BLaER1 (cell line): ENCODE results near the gene S100A16.

Experiments used
- H3K27ac ChIP-seq: shearing (Covaris generic); formaldehyde crosslinking; 2 replicates; pipeline ENCODE4 v1.8.1; 2022
- H3K27me3 ChIP-seq: shearing (Covaris generic); formaldehyde crosslinking; 2 replicates; pipeline ENCODE4 v1.8.1; 2022
- H3K36me3 ChIP-seq: shearing (Covaris generic); formaldehyde crosslinking; 2 replicates; pipeline ENCODE4 v1.8.1; 2022
- H3K4me1 ChIP-seq: shearing (Covaris generic); formaldehyde crosslinking; 2 replicates; pipeline ENCODE4 v1.8.1; 2022
- H3K4me2 ChIP-seq: shearing (Covaris generic); formaldehyde crosslinking; 2 replicates; pipeline ENCODE4 v1.8.1; 2022
- H3K4me3 ChIP-seq: shearing (Covaris generic); formaldehyde crosslinking; 2 replicates; pipeline ENCODE4 v1.8.1; 2022
- H3K9ac ChIP-seq: shearing (Covaris generic); formaldehyde crosslinking; 2 replicates; pipeline ENCODE4 v1.8.1; 2022
- H3K9me3 ChIP-seq: shearing (Covaris generic); formaldehyde crosslinking; 2 replicates; pipeline ENCODE4 v1.8.1; 2022
- H4K20me1 ChIP-seq: shearing (Covaris generic); formaldehyde crosslinking; 2 replicates; pipeline ENCODE4 v1.8.1; 2022
- Cebpa-rat ChIP-seq: shearing (Covaris generic); IDR thresholded peaks from 2 replicates; pipeline ENCODE4 v1.8.1; 2022

S100A16 gene

DNA sequence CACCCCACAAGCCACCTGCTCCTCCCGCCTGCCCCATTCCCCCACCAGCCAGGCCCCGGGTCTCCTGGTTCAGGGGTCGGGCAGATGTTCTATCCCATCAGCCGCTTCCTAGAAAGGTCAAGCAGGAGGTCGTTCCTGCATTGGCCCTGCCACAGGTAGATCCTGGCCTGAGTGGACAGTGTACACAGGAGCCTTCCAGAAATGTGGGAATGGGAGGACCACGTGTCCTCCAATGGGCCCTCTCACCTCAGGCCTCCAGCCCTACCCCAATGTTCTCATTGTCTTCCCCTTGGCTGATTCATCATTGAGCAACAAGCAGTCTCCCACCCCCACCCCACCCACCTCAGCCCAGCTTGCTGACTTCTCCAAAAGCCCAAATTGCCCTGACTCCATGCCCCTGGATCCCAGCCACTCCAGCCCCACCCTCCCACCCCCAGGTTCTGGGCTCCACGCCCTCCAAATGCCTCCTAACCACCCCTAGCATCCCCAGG, 2.1 kb downstream of the S100A16 start:
- no peak overlapping the region for H3K27ac ChIP-seq
- no peaks in the 10 kb centered on the region for H3K36me3 ChIP-seq
- no peaks in the 10 kb centered on the region for H3K27me3 ChIP-seq
- H3K4me2 ChIP-seq: no peak overlapping the region
- H3K4me3 ChIP-seq: no peak overlapping the region
- no peaks in the 10 kb centered on the region for H4K20me1 ChIP-seq
- TF ChIP-seq Cebpa-rat: no peak
- H3K9me3 ChIP-seq: no peaks in the 10 kb centered on the region
- peaks cover 49% of the 10 kb centered on the region for H3K4me1 ChIP-seq
- no peak overlapping the region for H3K9ac ChIP-seq

DNA sequence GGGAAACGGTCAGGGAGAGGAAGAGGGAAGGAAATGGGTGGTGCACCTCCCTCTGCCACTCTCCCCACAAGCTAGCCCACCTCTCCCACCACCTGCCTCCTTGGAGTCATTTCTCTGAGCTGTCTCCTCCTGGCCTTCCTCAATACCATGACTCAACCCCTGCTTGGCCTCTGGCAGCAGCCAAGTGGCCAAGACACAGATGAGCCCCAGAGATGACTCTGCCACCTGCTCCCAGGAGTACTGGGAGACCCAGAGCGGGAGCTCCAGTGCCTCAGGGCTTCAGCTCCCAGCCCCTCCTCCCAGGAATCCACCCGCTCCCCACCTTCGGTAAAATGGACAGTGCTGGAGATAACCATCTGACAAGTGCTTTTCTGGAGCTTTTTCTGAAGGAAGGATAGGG, 2.6 kb downstream of the S100A16 start:
- H4K20me1 ChIP-seq: no peaks in the 10 kb centered on the region
- no peak for TF ChIP-seq Cebpa-rat
- H3K27ac ChIP-seq: no peak overlapping the region
- no peaks in the 10 kb centered on the region for H3K9me3 ChIP-seq
- peaks cover 49% of the 10 kb centered on the region for H3K4me1 ChIP-seq
- H3K9ac ChIP-seq: no peak overlapping the region
- peak overlapping the region; percentile 57 for H3K4me2 ChIP-seq
- H3K36me3 ChIP-seq: no peaks in the 10 kb centered on the region
- H3K4me3 ChIP-seq: no peak overlapping the region
- H3K27me3 ChIP-seq: no peaks in the 10 kb centered on the region

DNA sequence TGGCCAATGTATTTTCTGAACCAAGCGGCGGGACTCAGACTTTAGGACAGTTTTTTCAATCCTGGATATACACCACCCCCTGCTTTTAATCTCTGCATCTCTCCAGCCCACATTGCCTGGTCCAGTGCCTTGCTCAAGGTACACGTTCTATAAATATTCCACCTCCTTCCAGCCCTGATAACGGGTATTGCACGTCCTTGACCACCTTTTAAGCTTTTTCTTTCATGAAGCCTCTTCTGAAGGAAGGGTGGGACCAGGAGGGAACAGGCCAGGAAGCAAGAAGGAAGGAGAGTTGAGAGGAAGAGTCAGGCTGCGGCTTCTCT, 3.4 kb downstream of the S100A16 start:
- H3K4me1 ChIP-seq: peaks cover 43% of the 10 kb centered on the region
- H3K27ac ChIP-seq: 0 out of 2 replicates have a peak overlapping the region, but pooled peaks have one; percentile 35
- H3K27me3 ChIP-seq: no peaks in the 10 kb centered on the region
- H3K9ac ChIP-seq: peak overlapping the region; percentile 18; the same call in 1 of the 2 replicates
- no peak overlapping the region for H3K4me3 ChIP-seq
- H4K20me1 ChIP-seq: no peaks in the 10 kb centered on the region
- H3K4me2 ChIP-seq: peak overlapping the region; percentile 57
- no peaks in the 10 kb centered on the region for H3K9me3 ChIP-seq
- no peak for TF ChIP-seq Cebpa-rat
- H3K36me3 ChIP-seq: no peaks in the 10 kb centered on the region

DNA sequence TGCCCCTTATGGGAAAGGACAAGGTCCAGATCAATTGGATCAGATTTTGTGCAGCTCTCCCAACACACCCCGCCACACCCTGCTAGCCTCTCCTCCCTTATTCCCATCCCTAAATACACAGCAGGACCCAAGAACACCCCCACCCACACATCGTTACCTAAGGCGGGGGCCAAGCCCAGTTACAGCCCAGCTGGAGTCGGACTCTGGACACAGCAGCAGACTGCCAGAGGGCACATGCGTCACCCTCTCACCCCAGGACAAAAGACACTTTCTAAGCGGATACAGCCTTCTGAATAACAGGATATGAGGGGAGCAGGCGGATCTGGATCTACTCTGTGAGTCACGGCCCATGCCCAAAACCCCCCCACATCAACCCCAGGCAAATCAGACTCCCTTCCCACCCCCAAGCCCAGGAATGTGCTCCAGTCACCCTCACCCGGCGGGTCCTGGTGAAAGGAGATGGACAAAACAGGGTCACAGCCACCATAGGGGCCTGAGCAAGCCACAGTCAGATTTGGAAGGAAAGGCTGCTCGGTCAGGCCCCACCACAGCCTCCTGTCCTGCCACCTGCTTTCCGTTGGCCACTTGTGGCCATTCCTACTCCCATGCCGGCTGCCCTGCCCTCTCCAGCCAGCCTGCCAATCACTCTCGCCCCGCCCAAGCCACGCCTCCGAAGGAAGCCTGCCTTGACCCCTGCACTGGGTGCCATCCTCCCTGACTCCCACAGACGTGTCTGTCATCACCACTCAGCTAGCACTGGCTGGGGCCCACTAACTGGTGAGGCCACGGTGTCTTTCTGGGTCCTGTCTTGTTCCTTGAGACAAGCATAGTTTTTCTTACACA, 4.0 kb downstream of the S100A16 start:
- no peaks in the 10 kb centered on the region for H3K9me3 ChIP-seq
- peak overlapping the region; percentile 18; the same call in 1 of the 2 replicates for H3K9ac ChIP-seq
- peak overlapping the region; percentile 57 for H3K4me2 ChIP-seq
- no peak overlapping the region for H3K4me3 ChIP-seq
- no peak for TF ChIP-seq Cebpa-rat
- peaks cover 37% of the 10 kb centered on the region for H3K4me1 ChIP-seq
- H3K36me3 ChIP-seq: no peaks in the 10 kb centered on the region
- H3K27me3 ChIP-seq: no peaks in the 10 kb centered on the region
- no peaks in the 10 kb centered on the region for H4K20me1 ChIP-seq
- H3K27ac ChIP-seq: peak overlapping the region; percentile 59

DNA sequence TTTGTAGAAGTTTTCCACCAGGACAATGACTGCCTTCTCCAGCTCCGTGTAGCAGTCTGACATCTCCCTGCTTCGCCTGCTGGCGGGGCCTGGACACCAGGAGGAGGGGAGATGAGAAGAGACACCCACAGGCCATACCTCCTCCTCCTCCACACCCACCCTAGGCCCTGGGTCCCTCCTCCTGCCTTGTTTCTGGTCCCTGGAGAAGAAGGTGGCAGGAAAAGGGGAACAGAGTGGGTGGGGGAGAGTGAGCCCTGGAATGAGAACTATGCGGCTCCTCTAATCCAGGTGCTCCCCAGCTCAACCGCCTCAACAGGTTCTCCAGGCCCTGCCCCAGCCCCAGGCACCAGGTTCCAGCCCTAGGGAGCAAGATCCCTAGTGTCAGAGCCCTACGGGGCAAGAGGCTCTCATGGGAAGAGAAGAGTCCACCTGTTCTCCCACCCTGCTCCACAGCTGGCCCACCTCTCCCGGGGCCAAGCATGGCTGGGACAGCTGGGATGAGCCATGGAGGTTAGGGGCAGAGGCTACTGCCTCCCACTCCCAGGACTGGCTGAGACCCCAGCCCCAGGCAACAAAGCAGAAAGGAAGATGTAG, 4.8 kb downstream of the S100A16 start:
- Histone ChIP-seq H3K36me3 (no peaks in the 10 kb centered on the region), H3K9me3 (no peaks in the 10 kb centered on the region), H3K27me3 (no peaks in the 10 kb centered on the region), H3K9ac (no peak overlapping the region), H3K4me1 (peaks cover 43% of the 10 kb centered on the region), H3K27ac (peak overlapping the region; percentile 59), H3K4me2 (peak overlapping the region; percentile 57), H3K4me3 (no peak overlapping the region), H4K20me1 (no peaks in the 10 kb centered on the region)
- TF ChIP-seq Cebpa-rat: no peak

DNA sequence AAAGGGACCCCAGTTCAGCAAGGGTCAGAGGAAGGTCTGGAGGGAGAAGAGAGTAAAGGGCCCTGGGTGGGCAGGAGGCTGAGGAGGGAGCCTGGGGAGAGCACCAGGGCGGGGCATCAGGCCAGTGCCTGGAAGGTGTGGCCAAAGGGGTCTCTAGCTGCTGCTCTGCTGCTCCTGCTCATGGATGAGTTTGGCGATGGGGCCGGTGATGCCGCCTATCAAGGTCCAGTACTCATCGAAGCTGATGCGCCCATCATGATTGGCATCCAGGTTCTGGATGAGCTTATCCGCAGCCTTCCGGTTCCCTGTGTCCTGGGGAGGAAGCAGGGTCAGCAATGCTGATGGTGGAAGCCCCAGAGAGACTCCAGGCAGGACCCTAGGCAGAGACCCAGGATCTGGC, 5.6 kb downstream of the S100A16 start:
- H3K36me3 ChIP-seq: no peaks in the 10 kb centered on the region
- no peaks in the 10 kb centered on the region for H4K20me1 ChIP-seq
- H3K9me3 ChIP-seq: no peaks in the 10 kb centered on the region
- H3K4me3 ChIP-seq: no peak overlapping the region
- peak overlapping the region; percentile 57 for H3K4me2 ChIP-seq
- no peak overlapping the region for H3K9ac ChIP-seq
- no peaks in the 10 kb centered on the region for H3K27me3 ChIP-seq
- TF ChIP-seq Cebpa-rat: no peak
- H3K27ac ChIP-seq: 0 out of 2 replicates have a peak overlapping the region, but pooled peaks have one; percentile 59
- H3K4me1 ChIP-seq: peaks cover 50% of the 10 kb centered on the region

DNA sequence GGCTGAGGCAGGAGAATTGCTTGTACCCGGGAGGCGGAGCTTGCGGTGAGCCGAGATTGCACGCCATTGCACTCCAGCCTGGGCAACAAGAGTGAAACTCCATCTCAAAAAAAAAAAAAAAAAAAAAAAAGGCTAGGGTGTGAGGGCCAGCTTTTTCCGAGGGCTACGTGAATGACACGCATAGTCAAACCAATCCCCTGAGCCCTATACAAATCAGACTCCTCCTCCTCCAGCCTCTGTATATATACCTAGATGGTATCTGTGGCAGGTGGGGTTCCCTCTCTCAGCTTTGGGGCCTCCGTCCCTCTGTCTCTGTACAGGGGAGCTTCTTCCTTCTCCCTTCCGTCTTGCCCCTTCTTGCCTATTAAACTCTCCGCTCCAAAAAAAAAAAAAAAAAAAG, 6.7 kb downstream of the S100A16 start:
- H3K9me3 ChIP-seq: no peaks in the 10 kb centered on the region
- H3K36me3 ChIP-seq: no peaks in the 10 kb centered on the region
- H3K27me3 ChIP-seq: no peaks in the 10 kb centered on the region
- no peak overlapping the region for H3K4me2 ChIP-seq
- no peaks in the 10 kb centered on the region for H4K20me1 ChIP-seq
- TF ChIP-seq Cebpa-rat: no peak
- peaks cover 61% of the 10 kb centered on the region for H3K4me1 ChIP-seq
- no peak overlapping the region for H3K4me3 ChIP-seq
- H3K9ac ChIP-seq: no peak overlapping the region
- H3K27ac ChIP-seq: no peak overlapping the region

DNA sequence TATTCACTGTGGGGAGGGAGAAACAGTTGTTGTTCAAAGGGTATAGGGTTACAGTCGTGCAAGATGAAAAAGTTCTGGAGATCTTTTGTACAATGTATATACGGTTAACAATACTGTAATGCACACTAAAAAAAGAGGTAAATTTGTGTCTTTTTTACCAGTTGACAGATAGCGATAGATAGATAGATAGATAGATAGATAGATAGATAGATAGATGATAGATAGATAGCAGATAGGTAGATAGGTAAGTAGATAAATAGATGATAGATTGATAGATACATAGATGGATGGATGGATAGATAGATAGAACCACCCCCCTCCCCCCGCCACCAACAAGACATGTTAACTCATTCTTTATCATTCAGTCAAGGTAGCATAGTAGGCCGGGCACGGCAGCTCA, 10.2 kb downstream of the S100A16 start:
- peak overlapping the region; percentile 95 for H3K4me2 ChIP-seq
- no peak overlapping the region for H3K4me3 ChIP-seq
- no peak for TF ChIP-seq Cebpa-rat
- no peaks in the 10 kb centered on the region for H3K36me3 ChIP-seq
- no peak overlapping the region for H3K9ac ChIP-seq
- no peaks in the 10 kb centered on the region for H3K9me3 ChIP-seq
- H3K27ac ChIP-seq: no peak overlapping the region
- H3K4me1 ChIP-seq: peaks cover 66% of the 10 kb centered on the region
- H3K27me3 ChIP-seq: no peaks in the 10 kb centered on the region
- H4K20me1 ChIP-seq: no peaks in the 10 kb centered on the region

DNA sequence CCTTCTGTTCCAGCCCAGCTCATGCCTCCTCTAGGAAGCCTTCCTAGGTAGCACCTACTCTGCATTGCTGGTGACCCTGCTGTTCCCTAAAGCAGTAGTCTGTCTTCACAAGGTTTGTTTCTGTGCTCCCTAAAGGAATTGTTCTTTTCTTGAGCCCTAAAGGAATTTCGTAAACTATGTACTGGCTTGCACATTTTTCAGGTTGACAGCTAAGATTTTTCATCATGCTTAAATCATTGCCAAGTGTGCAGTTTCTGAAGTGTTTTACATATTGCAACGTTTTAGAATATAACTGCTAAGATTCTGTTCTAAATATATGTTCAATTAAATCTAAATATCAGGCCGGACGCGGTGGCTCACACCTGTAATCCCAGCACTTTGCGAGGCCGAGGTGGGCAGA, 13.1 kb downstream of the S100A16 start:
- no peaks in the 10 kb centered on the region for H3K27me3 ChIP-seq
- H3K4me2 ChIP-seq: peak overlapping the region; percentile 95
- peak overlapping the region; percentile 92 for H3K27ac ChIP-seq
- H3K9ac ChIP-seq: peak overlapping the region; percentile 51; the same call in 1 of the 2 replicates
- H3K4me1 ChIP-seq: peaks cover 73% of the 10 kb centered on the region
- no peaks in the 10 kb centered on the region for H4K20me1 ChIP-seq
- no peak for TF ChIP-seq Cebpa-rat
- no peaks in the 10 kb centered on the region for H3K36me3 ChIP-seq
- no peaks in the 10 kb centered on the region for H3K9me3 ChIP-seq
- H3K4me3 ChIP-seq: no peak overlapping the region
